8988T (cell line): ENCODE data around the gene CARS1.

Experiments
- DNase-seq: peaks from one replicate; pipeline ENCODE4 v3.0.0; 2011

Gene CARS1

GRCh38 chr11:3057069-3057963, at the start of gene CARS1:
Gene CARS1 (minus strand): TSS chr11:3057423. CDS start chr11:3057367, 56 bp downstream.
- DNase-seq = peak; percentile 90

DNA sequence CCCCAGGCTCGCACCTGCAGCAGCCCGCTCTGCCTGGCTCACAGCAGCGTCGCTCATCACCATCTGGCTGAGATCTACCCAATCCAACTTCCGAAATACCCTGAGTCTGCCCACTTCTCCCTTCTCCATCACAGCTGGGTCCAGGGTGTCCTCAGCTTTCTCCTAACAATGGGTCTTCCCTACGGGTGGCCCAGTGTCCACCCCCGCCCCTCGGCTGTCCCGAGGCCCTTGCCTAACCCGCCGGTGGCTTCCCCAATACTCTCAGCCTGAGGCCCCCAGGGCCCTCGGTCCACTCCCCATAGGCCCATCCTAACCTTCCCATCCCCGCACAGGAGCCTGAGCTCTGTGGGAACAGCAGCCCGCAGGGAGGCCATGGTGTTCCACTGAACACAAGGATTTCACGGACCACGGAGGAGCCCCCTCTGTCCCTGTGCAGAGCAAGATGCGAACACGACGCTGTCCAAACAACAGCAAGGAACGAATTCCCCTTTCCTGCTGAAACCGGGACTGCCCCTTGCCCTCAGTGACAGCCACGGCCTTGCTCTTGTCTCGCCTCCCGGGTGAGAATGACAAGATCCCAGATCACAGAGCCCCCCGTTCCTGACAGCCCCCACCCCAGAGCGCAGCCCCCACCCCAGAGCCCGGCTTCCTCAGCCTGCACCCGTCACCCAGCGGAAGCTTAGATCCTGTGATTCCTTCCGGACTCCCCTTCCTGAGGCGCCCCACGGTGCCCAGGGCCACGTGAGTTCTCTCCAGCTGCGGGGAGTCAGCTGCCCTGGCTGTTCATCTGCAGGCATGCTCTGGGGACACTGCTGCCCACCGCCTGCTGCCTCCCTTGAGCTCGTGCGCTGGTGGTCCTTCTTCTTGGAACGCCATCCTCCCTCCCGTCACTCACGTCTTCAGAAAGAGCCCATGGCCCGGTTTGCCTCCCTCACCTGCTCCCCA, 48.8 kb upstream of the CARS1 start:
- peak; percentile 14 for DNase-seq

DNA sequence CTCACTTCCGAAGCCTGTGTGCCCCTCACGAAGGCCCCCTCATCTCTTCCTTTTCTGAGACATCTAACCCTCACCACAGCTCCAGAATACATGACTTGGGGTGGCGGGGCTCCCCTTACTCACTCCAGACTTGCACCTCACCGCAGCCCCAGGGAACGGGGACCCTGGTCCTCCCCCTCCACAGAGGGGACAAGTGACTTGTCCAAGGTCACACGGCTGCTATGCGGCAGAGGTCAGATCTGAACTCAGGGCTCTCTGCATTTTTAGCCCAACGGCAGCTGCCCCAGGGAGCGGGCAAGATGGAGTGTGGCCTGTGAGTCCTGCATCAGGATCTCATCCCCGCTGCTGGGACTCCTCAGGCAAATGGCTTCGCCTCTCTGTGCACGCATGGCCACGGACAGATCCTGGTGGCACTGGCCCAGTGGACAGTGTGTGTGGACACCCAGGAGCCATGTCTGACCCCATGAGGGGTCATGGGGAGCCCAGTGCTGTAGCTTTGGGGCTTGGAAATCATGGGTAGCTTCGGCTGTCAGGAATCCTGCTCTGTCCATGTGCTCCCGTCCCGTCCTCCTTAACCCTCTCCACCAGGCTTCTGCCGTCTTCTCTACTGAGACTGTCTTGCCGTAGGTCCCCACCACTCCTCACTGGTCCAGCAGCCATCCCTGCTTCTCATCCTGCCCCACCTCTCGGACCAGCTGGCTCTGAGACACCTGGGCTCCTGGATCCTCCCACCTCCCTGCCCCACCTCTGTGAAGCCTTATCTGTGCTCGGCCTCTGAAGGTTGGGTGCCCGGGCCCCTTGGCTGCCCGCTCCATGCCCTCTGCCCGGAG, 48.0 kb upstream of the CARS1 start:
- DNase-seq = no peak

DNA sequence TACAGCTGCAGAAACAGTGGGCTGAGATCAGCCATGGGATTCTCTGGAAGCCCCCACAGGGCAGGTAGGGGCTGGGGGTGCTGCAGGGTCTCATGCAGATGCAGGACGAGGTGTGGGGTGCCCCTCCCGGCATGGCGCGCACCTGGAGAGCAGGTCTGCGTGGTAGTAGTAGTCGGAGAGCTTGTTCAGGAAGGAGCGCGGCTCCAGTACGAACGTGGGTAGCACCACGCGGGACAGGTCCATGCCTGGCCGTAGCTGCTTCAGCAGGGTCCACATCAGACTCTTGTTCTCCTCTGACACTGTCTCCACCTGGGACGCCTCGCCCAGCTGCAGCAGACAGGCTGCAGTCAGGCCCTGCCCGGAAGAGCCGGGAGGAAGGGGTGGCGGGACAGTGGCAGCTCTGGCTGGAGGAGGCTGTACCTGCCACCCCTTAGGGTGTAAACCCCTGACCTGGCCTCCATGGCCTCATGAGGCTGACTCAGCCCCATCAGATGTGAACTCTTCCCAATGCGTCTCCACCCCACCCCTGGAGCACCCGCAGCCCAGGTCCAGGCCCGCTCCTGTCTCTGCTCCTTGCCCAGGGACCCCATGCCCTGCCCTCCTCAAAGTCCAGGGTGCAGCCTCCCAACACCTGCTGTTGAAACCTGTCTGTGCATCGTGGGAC, 47.0 kb upstream of the CARS1 start:
- no peak for DNase-seq

- no peak for DNase-seq
Measured at GRCh38 chr11:3103076-3103475, 45.9 kb upstream of the CARS1 start.

DNA sequence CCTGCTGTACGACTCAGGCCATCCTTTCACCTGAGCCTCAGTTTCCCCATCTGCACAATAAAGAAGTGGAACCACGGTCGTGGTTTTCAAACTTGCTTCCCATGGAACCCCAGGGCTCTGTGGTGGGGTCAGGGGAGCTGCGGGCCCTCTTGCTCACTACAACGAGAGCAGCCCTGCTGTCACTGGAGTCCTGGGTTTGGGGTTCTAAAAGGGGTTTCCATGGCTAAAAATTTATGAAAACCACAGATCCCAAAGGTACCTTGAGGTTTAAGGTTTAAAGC, 45.4 kb upstream of the CARS1 start:
- no peak for DNase-seq

GRCh38 chr11:3101921-3102640, 44.9 kb upstream of the CARS1 start:
- DNase-seq = no peak

DNA sequence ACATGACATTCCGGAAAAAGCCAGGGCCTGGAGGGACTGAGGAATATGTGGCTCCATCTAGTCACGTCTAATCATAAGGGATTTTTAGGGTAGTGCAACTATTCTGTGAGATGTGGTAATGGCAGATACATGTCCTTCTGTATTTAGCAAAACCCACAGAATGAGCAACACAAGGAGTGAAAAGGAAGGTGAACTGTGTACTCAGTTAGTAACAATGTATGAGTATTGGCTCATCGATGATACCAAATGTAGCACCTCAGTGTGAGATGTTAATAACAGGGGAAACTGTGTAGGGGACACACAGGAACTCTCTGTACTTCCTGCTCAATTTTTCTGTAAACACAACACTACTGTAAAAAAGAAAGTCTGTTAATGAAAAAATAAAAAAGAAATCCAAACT, 42.0 kb upstream of the CARS1 start:
- no peak for DNase-seq

GRCh38 chr11:3096909-3097530, 39.8 kb upstream of the CARS1 start:
- DNase-seq = no peak

- DNase-seq = peak; percentile 84
Measured at GRCh38 chr11:3095712-3096361, 38.6 kb upstream of the CARS1 start.

DNA sequence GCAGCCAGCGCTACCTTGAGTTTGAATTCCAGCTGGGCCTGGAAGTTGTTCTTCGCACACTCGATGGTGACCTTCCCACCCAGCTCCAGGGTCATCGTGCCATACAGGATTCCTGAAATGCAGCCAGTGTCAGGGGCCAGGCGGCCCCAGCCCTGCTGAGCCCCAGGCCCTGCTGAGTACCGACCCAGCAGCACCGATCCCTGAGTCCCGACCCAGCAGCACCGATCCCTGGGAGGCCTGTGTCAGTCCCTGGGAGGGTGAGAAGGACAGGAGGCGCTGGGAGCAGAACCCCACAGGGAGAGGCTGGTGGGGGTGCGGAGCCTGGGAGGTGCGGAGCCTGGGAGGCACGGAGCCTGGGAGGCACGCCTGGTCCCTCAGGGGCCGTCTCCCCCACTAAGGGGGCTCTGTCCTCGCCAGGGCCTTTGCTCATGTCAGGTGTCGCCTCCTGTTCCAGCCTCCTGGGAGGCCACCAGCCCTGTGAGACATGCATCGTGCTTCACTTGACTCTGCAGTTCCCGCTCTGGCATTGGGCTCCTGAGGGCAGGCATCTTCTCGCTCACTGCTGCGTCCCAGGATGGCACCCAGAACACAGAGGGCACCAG, 37.1 kb upstream of the CARS1 start:
- no peak for DNase-seq

GRCh38 chr11:3093281-3094191, 36.3 kb upstream of the CARS1 start:
- DNase-seq = peak; percentile 32

DNA sequence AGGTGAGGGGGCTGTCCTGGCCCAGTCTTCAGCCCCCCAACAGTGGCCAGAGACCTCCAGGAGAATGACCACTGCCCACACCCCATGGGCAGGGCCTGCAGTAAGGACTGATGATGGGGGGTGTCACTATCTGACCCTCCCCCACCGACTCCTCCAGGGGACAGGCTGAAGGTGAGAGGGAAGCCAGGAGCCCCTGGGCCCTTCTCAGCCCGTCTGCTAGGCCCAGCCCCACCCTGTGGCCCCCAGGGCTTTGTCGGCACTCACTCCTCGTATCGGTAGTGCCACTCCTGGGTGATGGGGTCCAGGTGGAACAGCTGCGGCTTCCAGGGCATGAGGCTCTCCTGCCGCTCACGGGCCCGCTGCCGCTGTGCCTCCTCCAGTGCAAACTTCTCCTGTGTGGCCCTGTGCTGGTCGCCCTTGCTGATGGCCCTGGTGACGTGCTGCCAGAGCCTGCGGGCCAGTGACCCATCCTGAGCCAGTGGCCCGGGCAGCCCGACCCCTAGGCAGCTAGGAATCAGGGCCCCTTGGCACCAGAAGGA, 35.4 kb upstream of the CARS1 start:
- no peak for DNase-seq

DNA sequence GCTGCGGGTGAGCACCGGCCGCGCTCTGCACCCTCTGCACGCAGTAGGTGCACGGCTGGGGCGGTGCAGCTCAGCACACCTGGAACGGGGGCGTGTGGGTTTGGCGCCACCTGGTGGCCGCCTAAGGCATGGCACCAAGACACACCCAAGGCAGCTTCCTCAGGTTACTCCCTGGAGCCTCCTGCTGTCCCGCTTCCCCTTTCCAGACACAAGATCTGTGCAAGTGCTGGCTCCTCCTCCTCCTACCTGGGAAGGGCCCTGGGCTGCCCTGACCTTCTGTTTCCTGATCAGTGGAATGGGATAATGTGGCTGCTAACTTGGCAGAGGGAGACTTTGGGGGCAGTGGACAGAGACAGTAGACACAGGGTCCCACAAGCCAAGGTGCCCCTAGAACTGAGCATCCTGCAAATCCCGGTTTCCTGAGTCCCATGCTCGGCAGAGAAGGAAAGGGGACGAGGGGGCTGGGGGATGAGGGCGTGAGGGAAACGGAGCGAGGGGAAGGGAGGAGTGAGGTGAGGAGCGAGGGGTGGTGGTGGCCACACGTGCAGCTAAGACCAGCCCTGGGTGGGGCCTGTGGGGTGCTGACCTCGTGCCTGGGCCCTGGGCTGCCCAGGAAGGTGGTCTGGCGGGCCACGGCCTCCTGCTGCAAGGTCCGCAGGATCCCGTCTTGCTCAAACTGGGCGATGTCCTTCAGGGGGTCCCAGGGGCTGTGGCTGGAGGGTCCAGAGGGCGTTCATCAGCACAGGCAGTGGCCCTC, 34.8 kb upstream of the CARS1 start:
- DNase-seq = peak; percentile 98

GRCh38 chr11:3091081-3091845, 34.0 kb upstream of the CARS1 start:
- no peak for DNase-seq

- DNase-seq = no peak
Measured at GRCh38 chr11:3090096-3090901, 33.1 kb upstream of the CARS1 start.
